ENCODE results near the gene MACROD2. TPM values are rescaled to one million over a fixed set of nuclear protein-coding genes. Genes with fewer than 3 reads are reported as not detected.

The MACROD2 gene
- total RNA-seq, 1 donor from 2014 or later, result 2.4 TPM

DNA sequence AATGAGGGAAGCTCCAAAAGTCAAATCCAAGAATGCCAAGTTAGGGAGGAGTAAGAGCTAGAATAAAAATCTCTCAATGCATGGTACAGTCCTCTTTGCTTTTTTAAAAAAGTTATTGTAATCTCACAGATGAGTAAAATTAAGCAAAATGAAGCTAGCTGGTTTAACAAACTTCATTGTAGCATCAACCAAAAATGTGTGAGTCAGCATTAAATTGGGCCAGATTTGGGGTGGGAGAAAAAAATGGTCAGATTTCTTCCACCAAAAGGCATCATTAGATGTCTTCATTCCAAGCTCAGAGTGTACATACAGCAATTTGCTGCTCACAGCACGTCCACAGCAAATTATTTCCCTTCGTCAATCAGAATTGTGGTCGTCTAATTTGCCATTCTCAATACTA, 783.6 kb downstream of the MACROD2 start:
- no peak overlapping the region for H3K4me3 Mint-ChIP-seq (ENCODE audit: unreplicated experiment)
- H3K27me3 Mint-ChIP-seq (ENCODE audit: low read depth, unreplicated experiment), result no peaks in the 10 kb centered on the region

DNA sequence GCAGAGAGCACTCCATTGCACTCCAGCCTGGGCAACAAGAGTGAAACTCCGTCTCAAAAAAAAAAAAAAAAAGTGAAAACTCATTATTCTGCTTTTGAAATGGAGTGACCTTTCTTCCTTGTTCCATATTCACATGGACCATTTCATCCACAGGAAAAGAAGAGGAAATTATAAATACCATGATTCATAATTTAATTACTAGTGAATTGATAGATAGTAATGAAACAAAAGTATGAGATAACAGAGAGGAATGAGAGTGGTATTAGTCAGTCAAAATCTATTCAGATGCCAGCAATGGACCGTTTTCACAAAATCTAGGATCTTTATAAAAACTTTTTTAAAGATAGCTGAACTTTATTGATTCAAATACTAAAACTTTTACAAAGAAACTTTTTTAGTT, 785.2 kb downstream of the MACROD2 start:
- H3K9me3 ChIP-seq (ENCODE audit: insufficient read depth, low read depth, low read length), result no peaks in the 10 kb centered on the region
- no peaks in the 10 kb centered on the region for H3K9me3 Mint-ChIP-seq (ENCODE audit: unreplicated experiment)
- no peaks in the 10 kb centered on the region for H3K36me3 Mint-ChIP-seq (ENCODE audit: low read depth, unreplicated experiment)
- DNase-seq (ENCODE audit: low read depth) (no peak), FAIRE-seq (no peak)
- no peaks in the 10 kb centered on the region for H3K4me1 ChIP-seq (ENCODE audit: insufficient read depth, low read length)
- H3K4me2 ChIP-seq (ENCODE audit: low read length), result no peak overlapping the region
- no peaks in the 10 kb centered on the region for H3K27me3 Mint-ChIP-seq (ENCODE audit: low read depth, unreplicated experiment)
- H3K4me3 ChIP-seq (ENCODE audit: insufficient read depth, low read depth, low read length), result no peak overlapping the region
- no peak overlapping the region for H3K9ac ChIP-seq (ENCODE audit: low read length)
- no peak overlapping the region for H2AFZ ChIP-seq (ENCODE audit: low read depth, low read length)
- H3K4me3 Mint-ChIP-seq (ENCODE audit: unreplicated experiment), result no peak overlapping the region
- no peak overlapping the region for H3K27ac Mint-ChIP-seq (ENCODE audit: unreplicated experiment)
- H3K36me3 ChIP-seq (ENCODE audit: insufficient read depth, low read length), result no peaks in the 10 kb centered on the region
- H3K79me2 ChIP-seq (ENCODE audit: insufficient read depth, low read length), result no peaks in the 10 kb centered on the region
- no peak overlapping the region for H3K27ac ChIP-seq (ENCODE audit: low read depth, low read length)
- peaks cover 15% of the 10 kb centered on the region for H3K4me1 Mint-ChIP-seq (ENCODE audit: low read depth, unreplicated experiment)
- no peaks in the 10 kb centered on the region for H3K27me3 ChIP-seq (ENCODE audit: insufficient read depth, low read length)
- no peaks in the 10 kb centered on the region for H4K20me1 ChIP-seq (ENCODE audit: insufficient read depth, low read length)
- TF ChIP-seq CTCF (IDR thresholded peaks at IDR 0.05; ENCODE audit: insufficient read depth, low read depth, low read length), result no peak

More for the DNA sequence above, 783.6 kb downstream of the MACROD2 start:
- Mint-ChIP-seq H3K9me3 (ENCODE audit: unreplicated experiment) (no peaks in the 10 kb centered on the region), H3K36me3 (ENCODE audit: low read depth, unreplicated experiment) (no peaks in the 10 kb centered on the region), H3K27ac (ENCODE audit: unreplicated experiment) (no peak overlapping the region), H3K4me1 (ENCODE audit: low read depth, unreplicated experiment) (peaks cover 17% of the 10 kb centered on the region)
- H3K36me3 ChIP-seq (ENCODE audit: insufficient read depth, low read length), result no peaks in the 10 kb centered on the region
- H3K4me1 ChIP-seq (ENCODE audit: insufficient read depth, low read length), result no peaks in the 10 kb centered on the region
- H4K20me1 ChIP-seq (ENCODE audit: insufficient read depth, low read length), result no peaks in the 10 kb centered on the region
- no peak overlapping the region for H3K9ac ChIP-seq (ENCODE audit: low read length)
- H3K9me3 ChIP-seq (ENCODE audit: insufficient read depth, low read depth, low read length), result no peaks in the 10 kb centered on the region
- no peak overlapping the region for H3K4me3 ChIP-seq (ENCODE audit: insufficient read depth, low read depth, low read length)
- H3K4me2 ChIP-seq (ENCODE audit: low read length), result no peak overlapping the region
- DNase-seq (ENCODE audit: low read depth), result no peak
- H2AFZ ChIP-seq (ENCODE audit: low read depth, low read length), result no peak overlapping the region
- no peak for FAIRE-seq
- H3K27ac ChIP-seq (ENCODE audit: low read depth, low read length), result no peak overlapping the region
- H3K27me3 ChIP-seq (ENCODE audit: insufficient read depth, low read length), result no peaks in the 10 kb centered on the region
- no peaks in the 10 kb centered on the region for H3K79me2 ChIP-seq (ENCODE audit: insufficient read depth, low read length)
- TF ChIP-seq CTCF (IDR thresholded peaks at IDR 0.05; ENCODE audit: insufficient read depth, low read depth, low read length) (no peak), EZH2 (IDR thresholded peaks at IDR 0.05; ENCODE audit: insufficient read depth, low read length) (no peak)

DNA sequence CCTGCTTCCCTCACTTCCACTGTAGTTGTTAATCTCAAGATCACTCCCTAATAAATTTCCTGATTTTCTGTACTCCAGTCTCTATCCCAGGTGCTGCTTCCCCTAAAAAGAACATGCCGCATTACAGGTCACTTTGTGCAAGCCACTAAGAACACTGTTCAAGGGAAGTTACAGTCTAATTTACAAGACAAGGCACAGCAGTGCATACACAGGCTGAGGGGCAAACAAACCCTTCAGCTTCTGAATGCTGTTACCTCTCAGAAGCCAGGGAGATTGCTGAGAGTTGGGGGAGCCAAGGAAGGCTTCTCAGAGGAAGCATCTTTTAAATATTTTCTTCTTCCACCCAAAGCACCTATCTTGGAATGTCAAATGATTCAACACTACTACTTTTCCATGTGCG, 787.4 kb downstream of the MACROD2 start:
- H3K4me1 ChIP-seq (ENCODE audit: insufficient read depth, low read length), result no peaks in the 10 kb centered on the region
- peaks cover 8% of the 10 kb centered on the region for H3K4me1 Mint-ChIP-seq (ENCODE audit: low read depth, unreplicated experiment)
- H3K36me3 ChIP-seq (ENCODE audit: insufficient read depth, low read length), result no peaks in the 10 kb centered on the region
- DNase-seq (ENCODE audit: low read depth), result no peak
- H3K4me3 ChIP-seq (ENCODE audit: insufficient read depth, low read depth, low read length), result no peak overlapping the region
- H3K4me3 Mint-ChIP-seq (ENCODE audit: unreplicated experiment), result no peak overlapping the region
- TF ChIP-seq CTCF (IDR thresholded peaks at IDR 0.05; ENCODE audit: insufficient read depth, low read depth, low read length) (no peak), EZH2 (IDR thresholded peaks at IDR 0.05; ENCODE audit: insufficient read depth, low read length) (no peak)
- no peaks in the 10 kb centered on the region for H3K36me3 Mint-ChIP-seq (ENCODE audit: low read depth, unreplicated experiment)
- no peaks in the 10 kb centered on the region for H3K27me3 Mint-ChIP-seq (ENCODE audit: low read depth, unreplicated experiment)
- H3K27me3 ChIP-seq (ENCODE audit: insufficient read depth, low read length), result no peaks in the 10 kb centered on the region
- no peak overlapping the region for H3K4me2 ChIP-seq (ENCODE audit: low read length)
- FAIRE-seq, result no peak
- no peak overlapping the region for H2AFZ ChIP-seq (ENCODE audit: low read depth, low read length)
- H3K27ac Mint-ChIP-seq (ENCODE audit: unreplicated experiment), result no peak overlapping the region
- no peak overlapping the region for H3K27ac ChIP-seq (ENCODE audit: low read depth, low read length)
- H3K9me3 ChIP-seq (ENCODE audit: insufficient read depth, low read depth, low read length), result no peaks in the 10 kb centered on the region
- no peaks in the 10 kb centered on the region for H3K9me3 Mint-ChIP-seq (ENCODE audit: unreplicated experiment)
- H4K20me1 ChIP-seq (ENCODE audit: insufficient read depth, low read length), result no peaks in the 10 kb centered on the region
- H3K9ac ChIP-seq (ENCODE audit: low read length), result no peak overlapping the region
- H3K79me2 ChIP-seq (ENCODE audit: insufficient read depth, low read length), result no peaks in the 10 kb centered on the region
